ENCODE measurements around the gene GSDME.

Gene GSDME

GRCh38 chr7:24660546-24660945 is 96.7 kb downstream of the GSDME start:
- intact Hi-C loops (cut with DNase I) = loop anchor here (10.0 kb wide), 1 partner anchor 256 kb away; no protein-coding TSS in a partner anchor
- no peak for DNase-seq

GRCh38 chr7:24659505-24659904 is 97.8 kb downstream of the GSDME start:
- intact Hi-C loops (cut with DNase I) = no loop called here
- DNase-seq = no peak

GRCh38 chr7:24657980-24658379 is 99.3 kb downstream of the GSDME start:
- intact Hi-C loops (cut with DNase I) = no loop called here
- DNase-seq = no peak

GRCh38 chr7:24656608-24657007 is 100.7 kb downstream of the GSDME start:
- intact Hi-C loops (cut with DNase I) = no loop called here
- peak in 2 of 10 donors; percentile 33 to 46 for DNase-seq

DNA sequence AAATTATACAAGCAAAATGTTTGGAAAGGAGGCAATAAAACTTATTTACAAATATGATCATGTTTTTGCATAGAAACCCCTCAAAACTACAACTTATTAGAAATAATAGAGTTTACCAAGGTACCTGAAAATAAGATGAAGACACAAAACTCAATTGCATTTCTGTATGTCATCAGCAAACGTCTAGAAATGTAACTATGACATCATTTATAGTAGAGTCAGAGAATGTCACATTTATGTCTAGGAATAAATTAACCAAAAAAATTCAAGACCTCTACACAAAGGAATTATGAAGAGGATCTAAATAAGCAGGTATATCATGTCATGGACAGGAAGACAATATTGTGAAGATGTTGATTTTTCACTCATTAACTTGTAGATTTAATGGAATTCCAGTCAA is 103.0 kb downstream of the GSDME start:
- intact Hi-C loops (cut with DNase I) = no loop called here
- DNase-seq = no peak

DNA sequence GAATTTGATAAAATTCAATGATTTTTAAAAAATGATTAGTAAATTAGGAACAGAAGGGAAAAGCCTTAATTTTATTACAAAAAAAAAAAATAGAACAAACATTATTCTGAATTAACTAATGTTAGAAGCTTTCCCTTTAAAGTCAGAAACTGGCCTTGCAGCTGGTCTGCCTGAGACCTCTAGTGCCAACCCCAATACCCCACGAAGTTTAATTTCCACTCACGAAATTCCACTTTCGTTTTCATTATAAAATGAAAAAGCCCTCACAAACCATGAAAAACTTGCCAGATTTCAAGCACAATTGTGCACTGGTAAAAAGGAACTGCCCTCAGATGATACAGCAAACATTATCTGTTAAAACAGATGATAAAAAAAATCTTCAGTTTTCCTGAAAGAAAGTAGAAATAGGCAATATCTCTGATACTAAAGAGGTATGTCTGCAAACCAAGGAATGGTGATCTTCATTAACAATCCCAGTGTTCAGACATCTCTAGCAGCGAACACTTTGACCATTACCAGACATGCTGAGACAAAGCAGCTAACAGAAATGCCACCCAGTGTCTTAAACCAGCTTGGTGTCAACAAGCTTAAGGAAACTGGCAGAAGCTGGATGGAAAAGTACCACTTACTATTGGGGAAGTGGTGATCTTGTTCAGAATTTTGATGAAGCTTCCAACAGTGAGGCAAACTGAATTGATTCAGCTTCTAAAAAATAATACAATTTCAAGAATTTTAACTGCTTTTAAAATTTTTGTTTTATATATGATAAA is 103.8 kb downstream of the GSDME start:
- intact Hi-C loops (cut with DNase I) = no loop called here
- no peak for DNase-seq

DNA sequence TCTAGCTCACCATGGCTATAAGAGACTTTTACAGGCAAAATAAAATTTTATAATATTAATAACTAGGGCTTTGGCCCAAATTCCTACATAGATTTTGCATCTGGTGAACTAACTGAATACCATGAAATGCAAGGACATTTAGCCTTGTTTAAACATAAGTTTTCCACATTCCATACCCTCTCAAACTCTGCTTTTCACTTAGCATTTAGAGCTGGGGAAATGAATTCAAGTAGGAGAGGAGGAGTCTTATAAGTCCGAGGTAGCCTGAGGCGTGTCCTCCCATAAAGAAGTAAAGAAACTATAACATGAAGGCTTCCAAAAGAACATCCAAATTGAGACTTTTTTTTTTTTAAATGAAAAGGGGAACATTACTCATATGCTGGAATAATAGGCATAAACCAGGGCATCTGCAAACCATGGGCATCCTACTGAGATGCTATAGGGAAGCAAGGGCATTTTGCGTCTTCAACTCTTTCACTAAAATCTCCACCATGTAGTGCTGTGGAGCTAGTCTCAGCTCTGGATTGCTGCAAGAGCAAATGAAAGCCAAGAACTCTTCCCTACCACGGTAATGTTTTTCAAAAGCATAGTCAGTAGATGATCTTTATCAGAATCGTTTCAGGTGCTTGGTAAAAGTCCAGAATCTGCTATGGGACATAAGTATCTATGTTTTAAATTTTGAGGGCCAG is 104.9 kb downstream of the GSDME start:
- DNase-seq = no peak
- intact Hi-C loops (cut with DNase I) = no loop called here

Measured in posterior cingulate gyrus (tissue), 11 donors.